K562 (cell line): ENCODE results near the gene MYBPC3. TPM values are rescaled to one million over a fixed set of nuclear protein-coding genes. Genes with fewer than 3 reads are reported as not detected.

Experiments used
- ATAC-seq: fragments of 200-7000 bp; cut with Tn5 transposase; 3 replicates; pipeline ENCODE4 v1.9.1; 2020; ENCODE audit warnings: moderate library complexity
- BruUV-seq: library from RNA; stranded (reverse); fragments of 400-500 nt; replicated peaks from 2 replicates; lab custom pipeline; 2021; lab: Mats Ljungman, UMichigan
- CTCF ChIA-PET: fragments of 300-600 bp; formaldehyde crosslinking; extraction: SDS; loops from one replicate; lab custom pipeline; 2021; ENCODE audit warnings: low intra/inter-chr PET ratio; lab: Yijun Ruan, JAX
- POLR2A ChIA-PET: fragments of 300-600, 350-650 bp; sonication (Branson Sonifier 250); formaldehyde crosslinking; extraction: SDS; loops from one replicate; lab custom pipeline; 2021; ENCODE audit warnings: antibody characterized with exemption, inconsistent platforms; lab: Yijun Ruan, JAX
- DNase-seq, 4 experiments: peaks; one replicate each; pipeline versions ENCODE4 v3.0.0 to v3.0.0-alpha.2; 2011 to 2018; ENCODE audit warnings: low spot score in 3 of 4, mixed read lengths in 3 of 4; ENCODE audit errors: extremely low read depth in 1 of 4
- FAIRE-seq: peaks from 2 replicates; lab custom pipeline; 2011; peaks lifted over from hg19 to GRCh38; lab: Jason Lieb, UNC
- H2AFZ ChIP-seq: 2 replicates; pipeline ENCODE4 v1.6.0; 2011; ENCODE audit warnings: low read depth, low read length, control low read depth, inconsistent platforms
- H3K27ac ChIP-seq: fragments of 200-600 bp; 3 replicates; pipeline ENCODE4 v1.8.0; 2011; ENCODE audit warnings: low read depth, mild to moderate bottlenecking, control low read depth, inconsistent platforms, low read length, moderate library complexity, mixed read lengths; ENCODE audit errors: extremely low read depth
- H3K27me3 ChIP-seq, 2 experiments: fragments of 300-600 bp in 1 of 2; 2 replicates in 1 of 2; 3 replicates in 1 of 2; pipeline versions ENCODE4 v1.6.0 to v1.8.0; 2011; ENCODE audit warnings: inconsistent platforms in 2 of 2, low read length in 2 of 2, mild to moderate bottlenecking in 1 of 2, mixed read lengths in 1 of 2, moderate library complexity in 1 of 2; ENCODE audit not compliant: control insufficient read depth in 2 of 2, insufficient read depth in 2 of 2
- H3K36me3 ChIP-seq: fragments of 300-600 bp; 3 replicates; pipeline ENCODE4 v1.8.0; 2011; ENCODE audit warnings: mild to moderate bottlenecking, low read length, inconsistent platforms; ENCODE audit not compliant: control insufficient read depth, insufficient read depth
- H3K4me1 ChIP-seq, 2 experiments: fragments of 200-600 bp in 1 of 2; replicated peaks in 1 of 2; 2 replicates in 1 of 2; 3 replicates in 1 of 2; pipeline versions ENCODE4 v1.5.1 to v1.8.0; 2011; ENCODE audit warnings: inconsistent platforms in 2 of 2, low read length in 2 of 2, mild to moderate bottlenecking in 1 of 2, mixed read lengths in 1 of 2, moderate library complexity in 1 of 2; ENCODE audit not compliant: control insufficient read depth in 2 of 2, insufficient read depth in 2 of 2
- H3K4me2 ChIP-seq: 2 replicates; pipeline ENCODE4 v1.6.1; 2011; ENCODE audit warnings: low read length, control low read depth, inconsistent platforms, mixed read lengths; ENCODE audit not compliant: insufficient read depth
- H3K4me3 ChIP-seq: fragments of 200-600 bp; sonication (generic), shearing (Covaris generic); 2 replicates; pipeline ENCODE4 v1.5.1; 2016; ENCODE audit warnings: control low read depth, inconsistent platforms
- H3K79me2 ChIP-seq: fragments of 200-600 bp; 3 replicates; pipeline ENCODE4 v1.8.0; 2011; ENCODE audit warnings: low read length, inconsistent platforms; ENCODE audit not compliant: control insufficient read depth, insufficient read depth
- H3K9ac ChIP-seq, 2 experiments: 2 replicates each; pipeline versions ENCODE4 v1.6.0 to v1.6.1; 2011; ENCODE audit warnings: low read depth in 2 of 2, low read length in 2 of 2, control low read depth in 1 of 2, inconsistent platforms in 1 of 2, mild to moderate bottlenecking in 1 of 2, mixed read lengths in 1 of 2; ENCODE audit not compliant: insufficient read depth in 1 of 2
- H3K9me1 ChIP-seq: one replicate; pipeline ENCODE4 v1.6.0; 2011; ENCODE audit warnings: inconsistent platforms, mild to moderate bottlenecking, low read length, moderate library complexity; ENCODE audit not compliant: control insufficient read depth, insufficient read depth
- H3K9me3 ChIP-seq: replicated peaks from 2 replicates; pipeline ENCODE4 v1.5.1; 2011; ENCODE audit warnings: low read depth, low read length, inconsistent platforms; ENCODE audit not compliant: control insufficient read depth, insufficient read depth
- H4K20me1 ChIP-seq: replicated peaks from 2 replicates; pipeline ENCODE4 v1.6.1; 2011; ENCODE audit warnings: low read length, inconsistent platforms, mixed read lengths; ENCODE audit not compliant: control insufficient read depth, insufficient read depth
- BCOR ChIP-seq: fragments of 450-650 bp; IDR thresholded peaks from 2 replicates; pipeline ENCODE4 v1.6.1; 2016
- FOXJ2 ChIP-seq: fragments of 200-800 bp; sonication (Bioruptor generic); IDR thresholded peaks from 2 replicates; pipeline ENCODE4 v1.6.1; 2016; ENCODE audit warnings: missing genetic modification characterization, missing compliant biosample characterization
- MXI1 ChIP-seq: IDR thresholded peaks from 2 replicates; pipeline ENCODE4 v1.6.1; 2011; ENCODE audit warnings: low read depth, mild to moderate bottlenecking, improper control_type of control experiment, low read length
- RNF2 ChIP-seq: sonication (generic); IDR thresholded peaks from 2 replicates; pipeline ENCODE4 v1.6.1; 2016
- ZNF121 ChIP-seq: sonication (generic); formaldehyde crosslinking; conservative IDR thresholded peaks from 2 replicates; pipeline ENCODE4 v1.8.0; 2022; ENCODE audit warnings: missing genetic modification reagents
- ZNF274 ChIP-seq: IDR thresholded peaks from 2 replicates; pipeline ENCODE4 v1.6.1; 2011; ENCODE audit warnings: low read depth, mild to moderate bottlenecking, low read length, moderate library complexity, borderline replicate concordance
- ZNF384 ChIP-seq: IDR thresholded peaks from 2 replicates; pipeline ENCODE4 v1.6.1; 2012; ENCODE audit warnings: low read depth, low read length, improper control_type of control experiment
- WGBS: fragments of 100-300 bp; shearing (Covaris generic); methylation state at CpG from one replicate; pipeline ENCODE4 v1.1.6; 2016; ENCODE audit warnings: low coverage, mixed read lengths; ENCODE audit not compliant: insufficient coverage; ENCODE audit errors: missing lambda C conversion rate; 5-methylcytosine and 5-hydroxymethylcytosine counted together
- in situ Hi-C: fragments of 300-500 bp; cut with MboI; formaldehyde crosslinking; loops from 4 replicates; pipeline ENCODE4 v1.15.0; 2018; ENCODE audit warnings: inconsistent platforms, mixed read lengths
- intact Hi-C: fragments of 100-400 bp; cut with micrococcal nuclease; formaldehyde crosslinking; loops from 2 replicates; pipeline ENCODE4 v1.14.2; 2022
- polyA plus RNA-seq, 8 experiments: library from polyadenylated mRNA; depleted of rRNA in 4 of 8; stranded (reverse) in 5 of 8; unstranded in 3 of 8; fragments of >200 nt; fragmentation: Nextera tagmentation in 2 of 8; fragmentation: Illumina TruSeq in 1 of 8; extraction: Ambion mirVana in 2 of 8; extraction: Trizol in 1 of 8; gene quantifications; 2 replicates each; pipeline versions ENCODE4 v1.2.1 to v1.2.3, GENCODE V29; 2011 to 2014; ENCODE audit warnings: inconsistent platforms in 1 of 8, missing spikeins in 1 of 8
- total RNA-seq, 7 experiments: library from RNA; depleted of rRNA in 6 of 7; stranded (reverse); fragments of >200 nt in 6 of 7; fragmentation: Illumina TruSeq in 2 of 7; extraction: Trizol in 2 of 7; gene quantifications; 2 replicates each; pipeline versions ENCODE4 v1.2.1 to v1.2.3, GENCODE V29; 2011 to 2021; ENCODE audit warnings: low replicate concordance in 1 of 7

Gene MYBPC3
- total and polyA plus RNA-seq, 9 of the 15 experiments (the other 6 are each of a cell fraction or from before 2014, with no cell fraction given): 0.01 TPM; not detected in 8

GRCh38 chr11:47391711-47392432 lies 39.4 kb upstream of the MYBPC3 start:
- H3K4me1 ChIP-seq: peaks cover 40 to 73% of the 10 kb centered on the region in 2 experiments
- no peak for ATAC-seq
- no TSS peak for BruUV-seq
- 78% methylated on average over 13 of the region's 16 CpGs for WGBS
- peak in 1 of 4 experiments; percentile 11 for DNase-seq
- no peaks in the 10 kb centered on the region for H3K27me3 ChIP-seq
- ChIA-PET POLR2A (interaction anchor here (0.5 to 1.2 kb wide), 5 partner anchors 9 to 448 kb away, joined by 3 to 7 read pairs (median 4); partner anchors contain the start of gene SPI1), CTCF (no interaction called here)
- peak overlapping the region; percentile 82 for H2AFZ ChIP-seq
- TF ChIP-seq MXI1 (no peak), ZNF121 (CRISPR knock-in tag) (peak; percentile 90), ZNF274 (no peak), BCOR (0 out of 2 replicates have a peak, but pooled peaks have one; percentile 20), ZNF384 (no peak), RNF2 (no peak), FOXJ2 (no peak)
- H3K9ac ChIP-seq: peak overlapping the region in 1 of 2 experiments; percentile 84; a peak in 3 of 4 replicates
- H3K79me2 ChIP-seq: no peaks in the 10 kb centered on the region
- no peaks in the 10 kb centered on the region for H3K36me3 ChIP-seq
- H3K9me3 ChIP-seq: no peaks in the 10 kb centered on the region
- peak overlapping the region; percentile 50; the same call in 2 of the 3 replicates for H3K27ac ChIP-seq
- H4K20me1 ChIP-seq: no peaks in the 10 kb centered on the region
- H3K4me3 ChIP-seq: no peak overlapping the region
- intact Hi-C loops: no loop called here
- no peak overlapping the region for H3K4me2 ChIP-seq
- no peak for FAIRE-seq
- in situ Hi-C loops: no loop called here
- no peaks in the 10 kb centered on the region for H3K9me1 ChIP-seq
